WERI-Rb-1 (cell line): Measurements from ENCODE around the gene CCM2L.

Experiments
- DNase-seq: peaks from one replicate; pipeline ENCODE4 v3.0.0-alpha.2; 2020
- H3K27ac ChIP-seq: fragments of 250-450 bp; sonication (Bioruptor Pico); 2 replicates; pipeline ENCODE4 v1.5.1; 2020; ENCODE audit warnings: mild to moderate bottlenecking, moderate library complexity
- H3K27me3 ChIP-seq: fragments of 250-450 bp; sonication (Bioruptor Pico); 2 replicates; pipeline ENCODE4 v1.5.1; 2021; ENCODE audit warnings: mild to moderate bottlenecking, low read depth, moderate library complexity; ENCODE audit not compliant: insufficient read depth, severe bottlenecking
- H3K36me3 ChIP-seq: fragments of 250-450 bp; sonication (Bioruptor Pico); 2 replicates; pipeline ENCODE4 v1.5.1; 2020; ENCODE audit warnings: mild to moderate bottlenecking, moderate library complexity
- H3K4me3 ChIP-seq: 2 replicates; pipeline ENCODE4 v1.5.1; 2011; ENCODE audit warnings: low read depth, mild to moderate bottlenecking, control low read depth, low read length
- H3K9me3 ChIP-seq: fragments of 250-450 bp; sonication (Bioruptor Pico); 2 replicates; pipeline ENCODE4 v1.5.1; 2021; ENCODE audit warnings: mild to moderate bottlenecking, moderate library complexity; ENCODE audit not compliant: severe bottlenecking
- CTCF ChIP-seq: IDR thresholded peaks from 2 replicates; pipeline ENCODE4 v1.5.1; 2011; ENCODE audit warnings: low read depth, mild to moderate bottlenecking, control low read depth, inconsistent platforms, low read length

Gene CCM2L

GRCh38 chr20:32072168-32072750, 62.0 kb downstream of the CCM2L start:
- H3K9me3 ChIP-seq, result no peaks in the 10 kb centered on the region
- H3K27me3 ChIP-seq, result no peaks in the 10 kb centered on the region
- H3K27ac ChIP-seq, result no peak overlapping the region
- no peak overlapping the region for H3K4me3 ChIP-seq
- H3K36me3 ChIP-seq, result no peaks in the 10 kb centered on the region
- TF ChIP-seq CTCF, result no peak
- no peak for DNase-seq

GRCh38 chr20:32075534-32075933, 65.3 kb downstream of the CCM2L start:
- DNase-seq, result no peak
- Histone ChIP-seq H3K9me3 (no peaks in the 10 kb centered on the region), H3K27me3 (no peaks in the 10 kb centered on the region), H3K36me3 (no peaks in the 10 kb centered on the region), H3K4me3 (no peak overlapping the region), H3K27ac (no peak overlapping the region)
- TF ChIP-seq CTCF, result no peak

GRCh38 chr20:32077190-32077589, 67.0 kb downstream of the CCM2L start:
- Histone ChIP-seq H3K36me3 (no peaks in the 10 kb centered on the region), H3K9me3 (no peaks in the 10 kb centered on the region), H3K27ac (no peak overlapping the region), H3K4me3 (no peak overlapping the region), H3K27me3 (no peaks in the 10 kb centered on the region)
- no peak for DNase-seq
- TF ChIP-seq CTCF, result no peak

GRCh38 chr20:32078322-32078721, 68.1 kb downstream of the CCM2L start:
- TF ChIP-seq CTCF, result no peak
- Histone ChIP-seq H3K9me3 (no peaks in the 10 kb centered on the region), H3K36me3 (no peaks in the 10 kb centered on the region), H3K4me3 (no peak overlapping the region), H3K27ac (no peak overlapping the region), H3K27me3 (no peaks in the 10 kb centered on the region)
- no peak for DNase-seq

GRCh38 chr20:32078791-32079190, 68.6 kb downstream of the CCM2L start:
- no peak overlapping the region for H3K27ac ChIP-seq
- DNase-seq, result no peak
- no peaks in the 10 kb centered on the region for H3K27me3 ChIP-seq
- no peaks in the 10 kb centered on the region for H3K36me3 ChIP-seq
- H3K9me3 ChIP-seq, result no peaks in the 10 kb centered on the region
- TF ChIP-seq CTCF, result no peak
- H3K4me3 ChIP-seq, result no peak overlapping the region

- DNase-seq, result no peak
- H3K36me3 ChIP-seq, result no peaks in the 10 kb centered on the region
- H3K9me3 ChIP-seq, result no peaks in the 10 kb centered on the region
- no peaks in the 10 kb centered on the region for H3K27me3 ChIP-seq
- H3K4me3 ChIP-seq, result no peak overlapping the region
- peak; percentile 14; the same call in 1 of the 2 replicates for TF ChIP-seq CTCF
- no peak overlapping the region for H3K27ac ChIP-seq
These were observed 69.4 kb downstream of the CCM2L start for GRCh38 chr20:32079655-32080109.
